HEK293 (cell line): ENCODE data around the gene PLCG2.

ENCODE experiments used
- CTCF ChIP-seq: fragments of 450-650 bp; formaldehyde crosslinking; IDR thresholded peaks from 2 replicates; pipeline ENCODE4 v1.5.1; 2016; ENCODE audit warnings: missing biosample characterization, missing genetic modification characterization
- ELK4 ChIP-seq: IDR thresholded peaks from 2 replicates; pipeline ENCODE4 v1.6.1; 2011; ENCODE audit warnings: mild to moderate bottlenecking, low read depth, low read length, borderline replicate concordance
- KLF17 ChIP-seq: fragments of 450-650 bp; formaldehyde crosslinking; IDR thresholded peaks from 2 replicates; pipeline ENCODE4 v1.5.1; 2016; ENCODE audit warnings: missing biosample characterization, missing genetic modification characterization
- PRDM10 ChIP-seq: fragments of 450-650 bp; formaldehyde crosslinking; IDR thresholded peaks from 2 replicates; pipeline ENCODE4 v1.5.1; 2016; ENCODE audit warnings: missing biosample characterization, missing genetic modification characterization
- TCF7L2 ChIP-seq: IDR thresholded peaks from 2 replicates; pipeline ENCODE4 v1.6.1; 2011; ENCODE audit warnings: low read depth, mild to moderate bottlenecking, inconsistent platforms, low read length, moderate library complexity, borderline replicate concordance
- ZBTB7A ChIP-seq: fragments of 450-650 bp; formaldehyde crosslinking; IDR thresholded peaks from 2 replicates; pipeline ENCODE4 v1.5.1; 2016; ENCODE audit warnings: low read depth, missing biosample characterization, missing genetic modification characterization
- ZNF335 ChIP-seq: fragments of 450-650 bp; formaldehyde crosslinking; conservative IDR thresholded peaks from 2 replicates; pipeline ENCODE4 v1.5.1; 2016; ENCODE audit warnings: missing biosample characterization, missing genetic modification characterization
- ZNF501 ChIP-seq: fragments of 450-650 bp; formaldehyde crosslinking; IDR thresholded peaks from 2 replicates; pipeline ENCODE4 v1.5.1; 2016; ENCODE audit warnings: missing biosample characterization, missing genetic modification characterization
- ZNF510 ChIP-seq: fragments of 450-650 bp; formaldehyde crosslinking; IDR thresholded peaks from 2 replicates; pipeline ENCODE4 v1.5.1; 2018; ENCODE audit warnings: mild to moderate bottlenecking, missing genetic modification characterization, missing biosample characterization; ENCODE audit not compliant: insufficient replicate concordance
- ZNF580 ChIP-seq: fragments of 450-650 bp; formaldehyde crosslinking; IDR thresholded peaks from 2 replicates; pipeline ENCODE4 v1.5.1; 2016; ENCODE audit warnings: missing biosample characterization, missing genetic modification characterization
- ZNF701 ChIP-seq: fragments of 450-650 bp; formaldehyde crosslinking; IDR thresholded peaks from 2 replicates; pipeline ENCODE4 v1.5.1; 2016; ENCODE audit warnings: missing biosample characterization, missing genetic modification characterization

GRCh38 chr16:81869326-81869725 lies 90.2 kb downstream of the PLCG2 start:
- TF ChIP-seq ZNF510 (tag by site-specific recombination) (no peak), TCF7L2 (no peak), KLF17 (tag by site-specific recombination) (no peak), ZBTB7A (tag by site-specific recombination) (no peak), ZNF701 (tag by site-specific recombination) (no peak), ZNF501 (tag by site-specific recombination) (no peak), CTCF (no peak), PRDM10 (no peak), ZNF580 (tag by site-specific recombination) (no peak), ELK4 (no peak), ZNF335 (tag by site-specific recombination) (no peak)
